H1 (cell line): ENCODE data around the gene CUX1. TPM values are rescaled to one million over a fixed set of nuclear protein-coding genes. Genes with fewer than 3 reads are reported as not detected.

ENCODE experiments used
- CTCF ChIA-PET: fragments of 300-600 bp; sonication (Branson Sonifier 250); formaldehyde crosslinking; loops from one replicate; lab custom pipeline; 2021; ENCODE audit not compliant: partially characterized antibody; lab: Charles Lee
- POLR2A ChIA-PET: fragments of 300-600 bp; sonication (Branson Sonifier 250); formaldehyde crosslinking; loops from one replicate; lab custom pipeline; 2021; ENCODE audit warnings: inconsistent platforms; ENCODE audit not compliant: partially characterized antibody; lab: Charles Lee
- DNase-seq, 2 experiments: peaks; one replicate each; pipeline versions ENCODE4 v3.0.0 to v3.0.0-alpha.2; 2010 to 2022; ENCODE audit warnings: low spot score in 2 of 2, low read depth in 1 of 2, mixed read lengths in 1 of 2
- FAIRE-seq: peaks from 2 replicates; lab custom pipeline; 2011; peaks lifted over from hg19 to GRCh38; lab: Jason Lieb, UNC
- H2AFZ ChIP-seq: 2 replicates; pipeline ENCODE4 v1.8.1; 2012; ENCODE audit warnings: low read length, inconsistent platforms
- H2AK5ac ChIP-seq: 2 replicates; pipeline ENCODE4 v1.6.1; 2013; ENCODE audit warnings: low read depth, low read length
- H2BK120ac ChIP-seq: replicated peaks from 2 replicates; pipeline ENCODE3; 2013; ENCODE audit warnings: low read depth, low read length, inconsistent platforms
- H2BK12ac ChIP-seq: 2 replicates; pipeline ENCODE4 v1.6.1; 2013; ENCODE audit warnings: low read depth, low read length
- H2BK15ac ChIP-seq: 2 replicates; pipeline ENCODE4 v1.6.1; 2013; ENCODE audit warnings: low read length
- H2BK20ac ChIP-seq: 2 replicates; pipeline ENCODE4 v1.6.1; 2013; ENCODE audit warnings: low read length
- H2BK5ac ChIP-seq: 2 replicates; pipeline ENCODE4 v1.6.1; 2013; ENCODE audit warnings: low read depth, low read length
- H3K14ac ChIP-seq: 2 replicates; pipeline ENCODE4 v1.6.1; 2013; ENCODE audit warnings: inconsistent platforms; ENCODE audit not compliant: insufficient read length
- H3K18ac ChIP-seq: 2 replicates; pipeline ENCODE4 v1.6.1; 2013; ENCODE audit warnings: low read length; ENCODE audit errors: extremely low read depth
- H3K23ac ChIP-seq: 2 replicates; pipeline ENCODE4 v1.6.1; 2013; ENCODE audit warnings: inconsistent platforms; ENCODE audit not compliant: insufficient read length
- H3K23me2 ChIP-seq: 2 replicates; pipeline ENCODE4 v1.6.1; 2013; ENCODE audit warnings: low read depth, low read length
- H3K27ac ChIP-seq: 2 replicates; pipeline ENCODE4 v1.6.1; 2011; ENCODE audit warnings: low read depth, low read length, inconsistent platforms
- H3K27me3 ChIP-seq, 4 experiments: replicated peaks in 1 of 4; 1 replicate in 1 of 4; 2 replicates in 3 of 4; pipeline versions ENCODE4 v1.6.1 to v1.8.1; 2011 to 2013; ENCODE audit warnings: low read length in 3 of 4, mild to moderate bottlenecking in 3 of 4, inconsistent platforms in 2 of 4, mixed read lengths in 2 of 4, moderate library complexity in 1 of 4; ENCODE audit not compliant: control insufficient read depth in 3 of 4, insufficient read depth in 3 of 4; ENCODE audit errors: extremely low read depth in 1 of 4
- H3K36me3 ChIP-seq, 4 experiments: 2 replicates each; pipeline versions ENCODE4 v1.6.1 to v1.8.1; 2011 to 2013; ENCODE audit warnings: mild to moderate bottlenecking in 4 of 4, low read length in 3 of 4, moderate library complexity in 2 of 4, control low read depth in 1 of 4, inconsistent platforms in 1 of 4; ENCODE audit not compliant: insufficient read depth in 4 of 4, control insufficient read depth in 2 of 4
- H3K4ac ChIP-seq: replicated peaks from 2 replicates; pipeline ENCODE3; 2013; ENCODE audit warnings: low read length, low read depth, mixed read lengths, inconsistent platforms; ENCODE audit not compliant: insufficient read length
- H3K4me1 ChIP-seq, 4 experiments: replicated peaks in 1 of 4; 1 replicate in 1 of 4; 2 replicates in 3 of 4; pipeline versions ENCODE4 v1.6.1 to v1.8.1; 2011 to 2013; ENCODE audit warnings: low read length in 3 of 4, inconsistent platforms in 2 of 4, mixed read lengths in 1 of 4; ENCODE audit not compliant: insufficient read depth in 4 of 4, control insufficient read depth in 3 of 4
- H3K4me2 ChIP-seq, 2 experiments: 2 replicates each; pipeline versions ENCODE4 v1.6.1 to v1.8.1; 2011 to 2013; ENCODE audit warnings: low read depth in 2 of 2, low read length in 2 of 2, control low read depth in 1 of 2, inconsistent platforms in 1 of 2, mild to moderate bottlenecking in 1 of 2; ENCODE audit not compliant: insufficient read depth in 1 of 2
- H3K4me3 ChIP-seq, 4 experiments: fragments of 200-600, 300-600 bp in 1 of 4; sonication (generic), shearing (Covaris generic), sonication (Bioruptor Twin) in 1 of 4; 2 replicates each; pipeline versions ENCODE4 v1.5.1 to v1.8.1; 2011 to 2016; ENCODE audit warnings: low read length in 4 of 4, low read depth in 3 of 4, control low read depth in 2 of 4, inconsistent platforms in 2 of 4, mild to moderate bottlenecking in 2 of 4, mixed read lengths in 1 of 4, moderate library complexity in 1 of 4; ENCODE audit not compliant: insufficient read depth in 2 of 4; ENCODE audit errors: extremely low read depth in 1 of 4
- H3K56ac ChIP-seq: replicated peaks from 2 replicates; pipeline ENCODE3; 2013; ENCODE audit warnings: low read depth, mild to moderate bottlenecking, mixed read lengths, low read length, inconsistent platforms; ENCODE audit not compliant: insufficient read length
- H3K79me1 ChIP-seq: 2 replicates; pipeline ENCODE4 v1.6.1; 2013; ENCODE audit warnings: low read depth, low read length, control low read depth
- H3K79me2 ChIP-seq, 2 experiments: 2 replicates each; pipeline versions ENCODE4 v1.6.1 to v1.8.1; 2012 to 2013; ENCODE audit warnings: low read length in 2 of 2, mild to moderate bottlenecking in 2 of 2, inconsistent platforms in 1 of 2; ENCODE audit not compliant: insufficient read depth in 2 of 2, control insufficient read depth in 1 of 2
- H3K9ac ChIP-seq, 4 experiments: replicated peaks in 1 of 4; 1 replicate in 1 of 4; 2 replicates in 3 of 4; pipeline versions ENCODE4 v1.6.1 to v1.8.1; 2011 to 2013; ENCODE audit warnings: low read depth in 3 of 4, low read length in 3 of 4, control low read depth in 2 of 4, mild to moderate bottlenecking in 2 of 4, moderate library complexity in 2 of 4, inconsistent platforms in 1 of 4; ENCODE audit errors: extremely low read depth in 1 of 4
- H3K9me3 ChIP-seq, 2 experiments: 2 replicates each; pipeline versions ENCODE4 v1.6.1 to v1.8.1; 2012 to 2013; ENCODE audit warnings: mild to moderate bottlenecking in 2 of 2, moderate library complexity in 2 of 2, control low read depth in 1 of 2, inconsistent platforms in 1 of 2, low read depth in 1 of 2, low read length in 1 of 2, mixed read lengths in 1 of 2; ENCODE audit not compliant: insufficient read depth in 2 of 2
- H4K20me1 ChIP-seq, 2 experiments: replicated peaks in 1 of 2; 2 replicates each; pipeline versions ENCODE3 to v1.8.1; 2011 to 2013; ENCODE audit warnings: inconsistent platforms in 2 of 2, low read length in 2 of 2, mild to moderate bottlenecking in 1 of 2; ENCODE audit not compliant: insufficient read depth in 2 of 2, control insufficient read depth in 1 of 2
- H4K5ac ChIP-seq: 2 replicates; pipeline ENCODE4 v1.6.1; 2013; ENCODE audit warnings: low read length, low read depth, mixed read lengths, inconsistent platforms; ENCODE audit not compliant: insufficient read length
- H4K8ac ChIP-seq: 2 replicates; pipeline ENCODE4 v1.8.0; 2013; ENCODE audit warnings: mild to moderate bottlenecking, moderate library complexity, low read length, inconsistent platforms; ENCODE audit not compliant: insufficient read depth; ENCODE audit errors: extremely low read depth
- H4K91ac ChIP-seq: replicated peaks from 2 replicates; pipeline ENCODE3; 2013; ENCODE audit warnings: low read length, mixed read lengths, inconsistent platforms; ENCODE audit not compliant: insufficient read length
- CEBPB ChIP-seq: IDR thresholded peaks from 2 replicates; pipeline ENCODE4 v1.6.1; 2012; ENCODE audit warnings: low read depth, low read length
- E2F6 ChIP-seq: IDR thresholded peaks from 2 replicates; pipeline ENCODE4 v1.6.1; 2012; ENCODE audit warnings: inconsistent platforms
- GABPA ChIP-seq: IDR thresholded peaks from 2 replicates; pipeline ENCODE4 v1.6.1; 2011; ENCODE audit warnings: mild to moderate bottlenecking, low read length, moderate library complexity, borderline replicate concordance; ENCODE audit not compliant: insufficient read depth
- PHF8 ChIP-seq: fragments of 200-600 bp; sonication (generic); conservative IDR thresholded peaks from 2 replicates; pipeline ENCODE4 v1.7.1; 2012; ENCODE audit warnings: low read depth, mild to moderate bottlenecking, inconsistent platforms, low read length, moderate library complexity
- TBP ChIP-seq: IDR thresholded peaks from 2 replicates; pipeline ENCODE4 v1.6.1; 2011; ENCODE audit warnings: low read depth, low read length, improper control_type of control experiment
- YY1 ChIP-seq: IDR thresholded peaks from 2 replicates; pipeline ENCODE4 v1.6.1; 2011; ENCODE audit warnings: low read depth, mild to moderate bottlenecking, low read length
- WGBS, 2 experiments: shearing (Covaris generic) in 1 of 2; methylation state at CpG; one replicate each; pipeline versions ENCODE4 v1.1.6 to v1.1.7; 2013 to 2015; ENCODE audit warnings: low lambda C conversion rate in 2 of 2, mixed read lengths in 2 of 2, inconsistent platforms in 1 of 2, low coverage in 1 of 2, missing lambda C conversion rate in 1 of 2; ENCODE audit not compliant: insufficient replicate concordance in 2 of 2, insufficient coverage in 1 of 2, insufficient read length in 1 of 2; ENCODE audit errors: extremely low coverage in 1 of 2, missing lambda C conversion rate in 1 of 2; 5-methylcytosine and 5-hydroxymethylcytosine counted together
- polyA plus RNA-seq, 7 experiments: library from polyadenylated mRNA; depleted of rRNA in 3 of 7; stranded (reverse) in 5 of 7; unstranded in 2 of 7; fragments of >200 nt in 5 of 7; fragments of 200-250 nt in 2 of 7; gene quantifications; 1 replicate in 5 of 7; 2 replicates in 1 of 7; 4 replicates in 1 of 7; pipeline versions ENCODE4 v1.2.1 to v1.2.3, GENCODE V29; 2011 to 2013; ENCODE audit warnings: missing spikeins in 2 of 7, mixed read lengths in 2 of 7
- total RNA-seq: library from RNA; stranded (reverse); fragmentation: NEBNext Ultra II Directional; extraction: Animal tissue kit (Norgen Biotek cat#: 25700); gene quantifications from 2 replicates; pipeline ENCODE4 v1.2.1, GENCODE V29; 2021

CUX1 gene
- total and polyA plus RNA-seq, 2 of the 8 experiments (the other 6 are each of a cell fraction or from before 2014, with no cell fraction given) = 21.6 to 65.9 TPM

GRCh38 chr7:102000123-102000522, 182.7 kb downstream of the CUX1 start:
- Histone ChIP-seq H3K79me1 (peaks cover 7% of the 10 kb centered on the region), H4K5ac (no peak overlapping the region), H4K20me1 (peaks cover 3 to 11% of the 10 kb centered on the region in 2 experiments), H2BK20ac (no peak overlapping the region), H2AK5ac (no peak overlapping the region), H3K36me3 (no peaks in the 10 kb centered on the region), H3K4me2 (no peak overlapping the region), H3K56ac (no peak overlapping the region), H4K8ac (no peak overlapping the region), H3K23ac (no peak overlapping the region), H3K4me3 (no peak overlapping the region), H2BK120ac (no peak overlapping the region), H3K27ac (no peak overlapping the region), H3K18ac (no peak overlapping the region), H3K23me2 (no peaks in the 10 kb centered on the region), H3K4ac (no peak overlapping the region), H2BK15ac (no peak overlapping the region), H2BK12ac (no peak overlapping the region), H3K9ac (no peak overlapping the region), H2BK5ac (no peak overlapping the region), H3K79me2 (peaks cover 0 to 40% of the 10 kb centered on the region in 2 experiments; a peak in 2 of 4 replicates), H3K27me3 (no peaks in the 10 kb centered on the region), H2AFZ (no peak overlapping the region), H3K14ac (no peak overlapping the region), H3K4me1 (peaks cover 0 to 16% (median 3%) of the 10 kb centered on the region in 4 experiments; a peak in 2 of 7 replicates), H3K9me3 (no peaks in the 10 kb centered on the region), H4K91ac (no peak overlapping the region)
- ChIA-PET CTCF (interaction anchor here (1.7 kb wide), 1 partner anchor 13 kb away, joined by 4 read pairs; no protein-coding TSS in a partner anchor), POLR2A (no interaction called here)
- WGBS, 2 experiments = 93% methylated on average over 5 of the region's 9 CpGs; no CpG with 5 or more reads in 1 of the 2 experiments
- DNase-seq (no peak), FAIRE-seq (no peak)
- TF ChIP-seq GABPA = no peak
- TF ChIP-seq CEBPB = no peak
- TF ChIP-seq PHF8 = no peak
- no peak for TF ChIP-seq YY1
- TF ChIP-seq TBP = no peak
- no peak for TF ChIP-seq E2F6
